B cell (primary cell): Measurements from ENCODE around the gene SLC29A3. TPM values are rescaled to one million over a fixed set of nuclear protein-coding genes. Genes with fewer than 3 reads are reported as not detected.

Experiments used
- ATAC-seq: fragments of 200-7000 bp; cut with Tn5 transposase; one replicate; pipeline ENCODE4 v1.10.0; 2021; ENCODE audit warnings: low read depth, mild to moderate bottlenecking, moderate number of reproducible peaks, moderate library complexity
- CTCF ChIA-PET: fragments of 350-600 bp; sonication (Branson Sonifier 250); formaldehyde crosslinking; loops from one replicate; lab custom pipeline; 2021; ENCODE audit warnings: antibody characterized with exemption, inconsistent platforms; lab: Charles Lee
- POLR2A ChIA-PET: fragments of 350-600 bp; sonication (Branson Sonifier 250); formaldehyde crosslinking; loops from one replicate; lab custom pipeline; 2021; ENCODE audit warnings: antibody characterized with exemption; lab: Charles Lee
- DNase-seq: peaks from one replicate; pipeline ENCODE4 v3.0.0; 2013
- H2AFZ ChIP-seq: 2 replicates; pipeline ENCODE4 v1.6.1; 2012; ENCODE audit warnings: mild to moderate bottlenecking, low read depth, low read length; ENCODE audit not compliant: insufficient read depth, poor library complexity, severe bottlenecking
- H3K27ac ChIP-seq, 2 donors: 1 replicate in 1 of 2; 2 replicates in 1 of 2; pipeline ENCODE4 v1.5.1; 2012 to 2013; ENCODE audit warnings: low read length in 2 of 2, mild to moderate bottlenecking in 2 of 2, moderate library complexity in 1 of 2
- H3K27me3 ChIP-seq, 4 experiments: fragments of 200-600 bp in 1 of 4; sonication (generic) in 1 of 4; replicated peaks in 1 of 4; 1 replicate in 2 of 4; 2 replicates in 2 of 4; pipeline versions ENCODE4 v1.6.1 to v1.7.0; 2013 to 2016; ENCODE audit warnings: low read length in 3 of 4, mild to moderate bottlenecking in 2 of 4, mixed read lengths in 1 of 4, moderate library complexity in 1 of 4; ENCODE audit not compliant: insufficient read depth in 4 of 4, control insufficient read depth in 3 of 4; ENCODE audit errors: control extremely low read depth in 1 of 4
- H3K36me3 ChIP-seq, 2 experiments: replicated peaks in 1 of 2; 1 replicate in 1 of 2; 2 replicates in 1 of 2; pipeline versions ENCODE4 v1.6.1 to v1.7.1; 2013; ENCODE audit warnings: low read length in 1 of 2; ENCODE audit not compliant: insufficient read depth in 2 of 2, control insufficient read depth in 1 of 2; ENCODE audit errors: control extremely low read depth in 1 of 2, extremely low read depth in 1 of 2
- H3K4me1 ChIP-seq, 2 donors: fragments of 200-600 bp in 1 of 2; sonication (generic) in 1 of 2; 1 replicate in 1 of 2; 2 replicates in 1 of 2; pipeline versions ENCODE4 v1.5.1 to v1.6.1; 2013 to 2017; ENCODE audit warnings: low read length in 2 of 2; ENCODE audit not compliant: control insufficient read depth in 2 of 2, insufficient read depth in 2 of 2
- H3K4me2 ChIP-seq: replicated peaks from 2 replicates; pipeline ENCODE3; 2012; ENCODE audit warnings: mild to moderate bottlenecking, low read depth, low read length; ENCODE audit not compliant: poor library complexity, severe bottlenecking
- H3K4me3 ChIP-seq, 5 experiments: fragments of 200-600 bp in 1 of 5; sonication (generic) in 1 of 5; 1 replicate in 3 of 5; 2 replicates in 2 of 5; pipeline versions ENCODE4 v1.5.1 to v1.7.0; 2011 to 2016; ENCODE audit warnings: low read length in 4 of 5, mild to moderate bottlenecking in 4 of 5, low read depth in 2 of 5, control low read depth in 1 of 5, moderate library complexity in 1 of 5; ENCODE audit not compliant: insufficient read depth in 1 of 5; ENCODE audit errors: control extremely low read depth in 1 of 5, extremely low read depth in 1 of 5
- H3K79me2 ChIP-seq: fragments of 200-600 bp; sonication (generic); one replicate; pipeline ENCODE4 v1.6.0; 2016; ENCODE audit warnings: low read length; ENCODE audit not compliant: control insufficient read depth, insufficient read depth
- H3K9ac ChIP-seq: fragments of 200-600 bp; sonication (generic); 2 replicates; pipeline ENCODE4 v1.6.1; 2017; ENCODE audit warnings: mild to moderate bottlenecking, low read length, moderate library complexity
- H3K9me3 ChIP-seq, 3 donors: one replicate each; pipeline versions ENCODE4 v1.6.1 to v1.7.1; 2013; ENCODE audit warnings: low read length in 2 of 3; ENCODE audit not compliant: control insufficient read depth in 2 of 3, insufficient read depth in 1 of 3; ENCODE audit errors: control extremely low read depth in 1 of 3
- H4K20me1 ChIP-seq: 2 replicates; pipeline ENCODE4 v1.6.0; 2012; ENCODE audit warnings: mild to moderate bottlenecking, low read length; ENCODE audit not compliant: insufficient read depth, control insufficient read depth, poor library complexity, severe bottlenecking
- H3K27ac Mint-ChIP-seq: one replicate; pipeline ENCODE4 v1.8.0; 2021; ENCODE audit warnings: mixed read lengths
- H3K27me3 Mint-ChIP-seq: one replicate; pipeline ENCODE4 v1.8.0; 2021; ENCODE audit warnings: mixed read lengths
- H3K4me1 Mint-ChIP-seq: one replicate; pipeline ENCODE4 v1.8.0; 2021; ENCODE audit warnings: mixed read lengths
- H3K4me3 Mint-ChIP-seq: one replicate; pipeline ENCODE4 v1.8.0; 2021; ENCODE audit warnings: mixed read lengths
- H3K9me3 Mint-ChIP-seq: one replicate; pipeline ENCODE4 v1.8.0; 2022; ENCODE audit warnings: mixed read lengths; ENCODE audit not compliant: insufficient read depth
- CTCF ChIP-seq: fragments of 200-600 bp; IDR thresholded peaks from one replicate; pipeline ENCODE4 v1.8.0; 2022; ENCODE audit warnings: antibody characterized with exemption, mild to moderate bottlenecking
- EZH2 ChIP-seq: IDR thresholded peaks from 2 replicates; pipeline ENCODE4 v1.6.1; 2012; ENCODE audit warnings: borderline replicate concordance, low read depth, mild to moderate bottlenecking, moderate library complexity, low read length; ENCODE audit not compliant: insufficient read depth, poor library complexity, severe bottlenecking
- WGBS: methylation state at CpG from one replicate; pipeline ENCODE4 v1.1.5; 2013; ENCODE audit warnings: missing lambda C conversion rate; ENCODE audit not compliant: insufficient coverage; 5-methylcytosine and 5-hydroxymethylcytosine counted together
- intact Hi-C: fragments of 100-400 bp; cut with micrococcal nuclease; formaldehyde crosslinking; loops from one replicate; pipeline ENCODE4 v1.10.0; 2022
- polyA plus RNA-seq: library from polyadenylated mRNA; depleted of rRNA; stranded (reverse); fragments of >200 nt; gene quantifications from 2 replicates; pipeline ENCODE4 v1.2.3, GENCODE V29; 2012
- total RNA-seq, 2 donors: library from RNA; stranded (reverse); fragments of 120-200 nt in 1 of 2; gene quantifications; 1 replicate in 1 of 2; 2 replicates in 1 of 2; pipeline versions ENCODE4 v1.2.3 to v1.2.4, GENCODE V29; 2013 to 2022

The SLC29A3 gene
- total and polyA plus RNA-seq, 2 donors (not counting 1 experiment from before 2014, with no cell fraction given), result 4.5 to 8.2 TPM

- Mint-ChIP-seq H3K27me3 (peaks cover 10% of the 10 kb centered on the region), H3K4me1 (peaks cover 6% of the 10 kb centered on the region)
- intact Hi-C loops, result no loop called here
These were observed 29.5 kb upstream of the SLC29A3 start for GRCh38 chr10:71289421-71290130.

More at GRCh38 chr10:71289421-71290130, 29.5 kb upstream of the SLC29A3 start:
- Histone ChIP-seq H3K9ac (no peak overlapping the region), H3K79me2 (no peaks in the 10 kb centered on the region), H3K4me1 (no peaks in the 10 kb centered on the region), H3K27ac (no peak overlapping the region), H3K27me3 (no peaks in the 10 kb centered on the region), H3K36me3 (no peaks in the 10 kb centered on the region), H3K9me3 (peaks cover 0 to 5% (median 0%) of the 10 kb centered on the region in 3 donors), H3K4me2 (no peak overlapping the region), H2AFZ (no peak overlapping the region), H3K4me3 (no peak overlapping the region), H4K20me1 (no peaks in the 10 kb centered on the region)
- Mint-ChIP-seq H3K4me3 (no peak overlapping the region), H3K27ac (no peak overlapping the region), H3K9me3 (no peaks in the 10 kb centered on the region)
- ATAC-seq, result no peak
- WGBS, result 31% methylated on average over 11 of the region's 12 CpGs
- no peak for TF ChIP-seq CTCF
- no peak for TF ChIP-seq EZH2
- ChIA-PET POLR2A (no interaction called here), CTCF (interaction anchor here (1.4 kb wide), 1 partner anchor 15 kb away, joined by 4 read pairs; no protein-coding TSS in a partner anchor)
- no peak for DNase-seq
